Trophoblast cell (in vitro differentiated cells and primary cell): ENCODE data around the gene INCA1.

Source experiments
- DNase-seq, 2 donors: peaks; one replicate each; pipeline ENCODE4 v3.0.0-alpha.2; 2016
- H2AFZ ChIP-seq: 2 replicates; pipeline ENCODE4 v1.6.1; 2013; ENCODE audit warnings: low read length, moderate library complexity, mild to moderate bottlenecking; ENCODE audit not compliant: insufficient read depth, poor library complexity
- H2AK5ac ChIP-seq: 2 replicates; pipeline ENCODE4 v1.6.1; 2013; ENCODE audit warnings: mild to moderate bottlenecking, low read length
- H2BK120ac ChIP-seq: 2 replicates; pipeline ENCODE4 v1.6.1; 2013; ENCODE audit warnings: low read length, mild to moderate bottlenecking, moderate library complexity; ENCODE audit not compliant: insufficient read depth, poor library complexity
- H2BK12ac ChIP-seq: 2 replicates; pipeline ENCODE4 v1.6.1; 2013; ENCODE audit warnings: mild to moderate bottlenecking, low read length, moderate library complexity
- H2BK5ac ChIP-seq: 2 replicates; pipeline ENCODE4 v1.6.1; 2013; ENCODE audit warnings: low read length, low read depth, moderate library complexity, mild to moderate bottlenecking; ENCODE audit not compliant: poor library complexity
- H3K14ac ChIP-seq: 2 replicates; pipeline ENCODE4 v1.6.1; 2013; ENCODE audit warnings: mild to moderate bottlenecking, low read length
- H3K18ac ChIP-seq: 2 replicates; pipeline ENCODE4 v1.6.1; 2013; ENCODE audit warnings: mild to moderate bottlenecking, low read length
- H3K23ac ChIP-seq: 2 replicates; pipeline ENCODE4 v1.6.1; 2013; ENCODE audit warnings: low read length
- H3K27ac ChIP-seq: 2 replicates; pipeline ENCODE4 v1.5.1; 2013; ENCODE audit warnings: low read depth, mild to moderate bottlenecking, inconsistent platforms, low read length, moderate library complexity
- H3K27me3 ChIP-seq: 2 replicates; pipeline ENCODE4 v1.6.1; 2013; ENCODE audit warnings: inconsistent platforms, mild to moderate bottlenecking, low read length, moderate library complexity; ENCODE audit not compliant: insufficient read depth
- H3K36me3 ChIP-seq, 2 experiments: 1 replicate in 1 of 2; 2 replicates in 1 of 2; pipeline ENCODE4 v1.6.1; 2013; ENCODE audit warnings: low read length in 2 of 2, mild to moderate bottlenecking in 2 of 2, moderate library complexity in 1 of 2; ENCODE audit not compliant: insufficient read depth in 2 of 2, control insufficient read depth in 1 of 2
- H3K4ac ChIP-seq: 2 replicates; pipeline ENCODE4 v1.6.1; 2013; ENCODE audit warnings: low read depth, mild to moderate bottlenecking, low read length, moderate library complexity
- H3K4me1 ChIP-seq, 2 experiments: 1 replicate in 1 of 2; 2 replicates in 1 of 2; pipeline ENCODE4 v1.6.1; 2013; ENCODE audit warnings: low read length in 2 of 2, mild to moderate bottlenecking in 2 of 2, moderate library complexity in 1 of 2; ENCODE audit not compliant: insufficient read depth in 2 of 2, control insufficient read depth in 1 of 2
- H3K4me2 ChIP-seq: 2 replicates; pipeline ENCODE4 v1.6.1; 2013; ENCODE audit warnings: inconsistent platforms, mild to moderate bottlenecking, low read length, moderate library complexity
- H3K4me3 ChIP-seq: 2 replicates; pipeline ENCODE4 v1.5.1; 2013; ENCODE audit warnings: mild to moderate bottlenecking, low read depth, low read length, inconsistent platforms
- H3K79me1 ChIP-seq: one replicate; pipeline ENCODE4 v1.6.1; 2013; ENCODE audit warnings: low read length
- H3K79me2 ChIP-seq: 2 replicates; pipeline ENCODE4 v1.6.1; 2013; ENCODE audit warnings: low read length, mild to moderate bottlenecking; ENCODE audit not compliant: control insufficient read depth, insufficient read depth, poor library complexity
- H3K9ac ChIP-seq: 2 replicates; pipeline ENCODE4 v1.6.1; 2013; ENCODE audit warnings: mild to moderate bottlenecking, low read length
- H3K9me3 ChIP-seq: 2 replicates; pipeline ENCODE4 v1.6.1; 2013; ENCODE audit warnings: low read depth, mild to moderate bottlenecking, control low read depth, inconsistent platforms, low read length; ENCODE audit not compliant: insufficient read depth
- H4K12ac ChIP-seq: 2 replicates; pipeline ENCODE4 v1.6.1; 2013; ENCODE audit warnings: low read depth, mild to moderate bottlenecking, low read length, moderate library complexity
- H4K8ac ChIP-seq: 2 replicates; pipeline ENCODE4 v1.6.1; 2013; ENCODE audit warnings: low read depth, mild to moderate bottlenecking, low read length, moderate library complexity
- H4K91ac ChIP-seq: one replicate; pipeline ENCODE4 v1.6.1; 2013; ENCODE audit warnings: low read depth, mild to moderate bottlenecking, low read length, moderate library complexity
- WGBS: extraction: QIAGEN DNeasy Blood & Tissue Kit; methylation state at CpG from one replicate; pipeline ENCODE4 v1.1.7; 2013; ENCODE audit warnings: missing lambda C conversion rate; ENCODE audit not compliant: insufficient read length, insufficient coverage; ENCODE audit errors: extremely low coverage; 5-methylcytosine and 5-hydroxymethylcytosine counted together

The INCA1 gene

GRCh38 chr17:4946312-4946976 lies 50.9 kb downstream of the INCA1 start:
- Histone ChIP-seq H4K12ac (no peak overlapping the region), H3K4me1 (peaks cover 28 to 37% of the 10 kb centered on the region in 2 experiments), H3K4me3 (peak overlapping the region; percentile 64), H3K79me2 (peaks cover 26% of the 10 kb centered on the region), H3K27ac (peak overlapping the region; percentile 35), H3K4me2 (peak overlapping the region; percentile 93), H2BK5ac (no peak overlapping the region), H3K4ac (peak overlapping the region; percentile 71), H2AK5ac (no peak overlapping the region), H3K23ac (no peak overlapping the region), H3K9me3 (peaks cover 1% of the 10 kb centered on the region), H3K14ac (no peak overlapping the region), H2BK12ac (no peak overlapping the region), H4K91ac (no peak overlapping the region), H2AFZ (no peak overlapping the region), H3K36me3 (peaks cover 37 to 49% of the 10 kb centered on the region in 2 experiments), H4K8ac (no peak overlapping the region), H3K9ac (peak overlapping the region; percentile 77), H3K79me1 (peaks cover 30% of the 10 kb centered on the region), H2BK120ac (no peak overlapping the region), H3K27me3 (no peaks in the 10 kb centered on the region), H3K18ac (no peak overlapping the region)
- peak in 1 of 2 donors; percentile 16 for DNase-seq
- no CpG with 5 or more reads among the region's 16 CpGs for WGBS

- Histone ChIP-seq H3K23ac (no peak overlapping the region), H3K14ac (no peak overlapping the region), H3K4ac (peak overlapping the region; percentile 71), H3K4me1 (peaks cover 24 to 34% of the 10 kb centered on the region in 2 experiments), H3K79me1 (peaks cover 30% of the 10 kb centered on the region), H3K18ac (no peak overlapping the region), H2BK5ac (no peak overlapping the region), H3K9ac (no peak overlapping the region), H2AK5ac (no peak overlapping the region), H3K27me3 (no peaks in the 10 kb centered on the region), H3K4me2 (peak overlapping the region; percentile 93), H4K91ac (no peak overlapping the region), H2BK12ac (no peak overlapping the region), H3K27ac (peak overlapping the region; percentile 0), H3K9me3 (peaks cover 1% of the 10 kb centered on the region), H3K4me3 (no peak overlapping the region), H3K79me2 (peaks cover 27% of the 10 kb centered on the region), H4K8ac (no peak overlapping the region), H2AFZ (no peak overlapping the region), H3K36me3 (peaks cover 37 to 49% of the 10 kb centered on the region in 2 experiments), H4K12ac (no peak overlapping the region), H2BK120ac (no peak overlapping the region)
- DNase-seq = no peak
- no CpG with 5 or more reads among the region's 4 CpGs for WGBS
These were observed 51.4 kb downstream of the INCA1 start for GRCh38 chr17:4945944-4946280.

GRCh38 chr17:4945176-4945943 lies 52.0 kb downstream of the INCA1 start:
- Histone ChIP-seq H3K27ac (peak overlapping the region; percentile 57), H2AFZ (no peak overlapping the region), H2AK5ac (no peak overlapping the region), H2BK12ac (no peak overlapping the region), H3K4me2 (peak overlapping the region; percentile 93), H4K12ac (no peak overlapping the region), H2BK5ac (no peak overlapping the region), H3K36me3 (peaks cover 37 to 49% of the 10 kb centered on the region in 2 experiments), H4K91ac (no peak overlapping the region), H3K4me3 (no peak overlapping the region), H3K9ac (peak overlapping the region; percentile 2), H3K14ac (no peak overlapping the region), H3K23ac (no peak overlapping the region), H3K4me1 (peaks cover 19 to 29% of the 10 kb centered on the region in 2 experiments), H4K8ac (no peak overlapping the region), H3K18ac (no peak overlapping the region), H3K79me1 (peaks cover 32% of the 10 kb centered on the region), H3K27me3 (no peaks in the 10 kb centered on the region), H3K9me3 (peaks cover 1% of the 10 kb centered on the region), H3K79me2 (peaks cover 31% of the 10 kb centered on the region), H2BK120ac (no peak overlapping the region), H3K4ac (peak overlapping the region; percentile 71)
- peak; percentile 92 for DNase-seq
- WGBS = 100% methylated on average over 1 of the region's 7 CpGs

DNA sequence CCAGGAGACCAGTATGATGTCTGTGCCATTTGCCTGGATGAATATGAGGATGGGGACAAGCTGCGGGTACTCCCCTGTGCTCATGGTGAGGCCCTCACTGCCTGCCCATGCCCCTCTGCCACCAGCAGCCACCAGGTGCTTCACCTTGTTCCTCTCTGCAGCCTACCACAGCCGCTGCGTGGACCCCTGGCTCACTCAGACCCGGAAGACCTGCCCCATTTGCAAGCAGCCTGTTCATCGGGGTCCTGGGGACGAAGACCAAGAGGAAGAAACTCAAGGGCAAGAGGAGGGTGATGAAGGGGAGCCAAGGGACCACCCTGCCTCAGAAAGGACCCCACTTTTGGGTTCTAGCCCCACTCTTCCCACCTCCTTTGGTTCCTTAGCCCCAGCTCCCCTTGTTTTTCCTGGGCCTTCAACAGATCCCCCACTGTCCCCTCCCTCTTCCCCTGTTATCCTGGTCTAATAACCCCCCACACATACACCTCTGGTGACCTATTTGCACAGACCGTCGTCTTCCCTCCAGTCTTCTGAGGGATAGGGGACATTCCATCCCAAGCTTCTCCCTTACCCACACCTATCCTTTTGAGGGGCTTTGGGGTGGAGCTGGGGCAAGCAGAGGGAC lies 52.7 kb downstream of the INCA1 start:
- Histone ChIP-seq H3K79me2 (peaks cover 27% of the 10 kb centered on the region), H4K12ac (no peak overlapping the region), H2AFZ (no peak overlapping the region), H3K4me3 (no peak overlapping the region), H3K9me3 (peaks cover 1% of the 10 kb centered on the region), H3K36me3 (peaks cover 37 to 49% of the 10 kb centered on the region in 2 experiments), H3K4me1 (peaks cover 17 to 25% of the 10 kb centered on the region in 2 experiments), H4K91ac (no peak overlapping the region), H3K4ac (peak overlapping the region; percentile 4), H2BK12ac (no peak overlapping the region), H3K9ac (no peak overlapping the region), H3K4me2 (peak overlapping the region; percentile 0), H2BK120ac (no peak overlapping the region), H3K27ac (peak overlapping the region; percentile 57), H3K18ac (peak overlapping the region; percentile 47), H4K8ac (peak overlapping the region; percentile 9), H3K14ac (no peak overlapping the region), H2BK5ac (no peak overlapping the region), H3K23ac (no peak overlapping the region), H2AK5ac (no peak overlapping the region), H3K79me1 (peaks cover 30% of the 10 kb centered on the region), H3K27me3 (no peaks in the 10 kb centered on the region)
- DNase-seq = no peak
- WGBS = no CpG with 5 or more reads among the region's 8 CpGs
